Tibial artery (tissue), 4 donors: ENCODE results near the gene SYNE2.
"Not testable (repeated sequence)": the region's sequence is repeated elsewhere in the genome, so short reads cannot be mapped to it uniquely, and the experiment has no call there.

ENCODE experiments used
- DNase-seq, 2 donors: peaks; one replicate each; pipeline ENCODE4 v3.0.0-alpha.2; 2019
- H3K27ac ChIP-seq, 2 donors: fragments of 200-600 bp; sonication (generic) in 1 of 2; 1 replicate in 1 of 2; 2 replicates in 1 of 2; pipeline ENCODE4 v1.5.1; 2018 to 2019; ENCODE audit warnings: mild to moderate bottlenecking in 1 of 2
- H3K27me3 ChIP-seq, 2 donors: fragments of 200-600 bp; sonication (generic) in 1 of 2; one replicate each; pipeline versions ENCODE4 v1.5.1 to v1.6.0; 2016 to 2019
- H3K36me3 ChIP-seq, 3 donors: fragments of 200-600 bp; sonication (generic) in 2 of 3; one replicate each; pipeline ENCODE4 v1.5.1; 2016 to 2019; ENCODE audit warnings: mild to moderate bottlenecking in 2 of 3
- H3K4me1 ChIP-seq, 4 donors: fragments of 200-600 bp; sonication (generic) in 2 of 4; 1 replicate in 3 of 4; 2 replicates in 1 of 4; pipeline ENCODE4 v1.5.1; 2016 to 2019
- H3K4me3 ChIP-seq, 2 donors: fragments of 200-600 bp; sonication (generic) in 1 of 2; 1 replicate in 1 of 2; 2 replicates in 1 of 2; pipeline ENCODE4 v1.5.1; 2018 to 2019; ENCODE audit warnings: mild to moderate bottlenecking in 2 of 2
- H3K9me3 ChIP-seq, 3 donors: fragments of 200-600 bp; sonication (generic) in 1 of 3; one replicate each; pipeline ENCODE4 v1.5.1; 2016 to 2019
- CTCF ChIP-seq, 2 experiments: fragments of 200-600 bp in 1 of 2; fragments of 450-650 bp in 1 of 2; IDR thresholded peaks; one replicate each; pipeline ENCODE4 v1.5.1; 2017 to 2019; ENCODE audit warnings: antibody characterized with exemption in 2 of 2, mild to moderate bottlenecking in 1 of 2, moderate library complexity in 1 of 2
- intact Hi-C: fragments of 100-400 bp; cut with DNase I; formaldehyde crosslinking; loops from one replicate; pipeline ENCODE4 v1.15.0; 2023; ENCODE audit warnings: low total_unique reads

Gene SYNE2

GRCh38 chr14:63855281-63855680 lies 2.5 kb downstream of the SYNE2 start:
- Histone ChIP-seq H3K4me3 (no peak overlapping the region), H3K36me3 (peaks cover 0 to 8% (median 0%) of the 10 kb centered on the region in 3 donors), H3K4me1 (peaks cover 0 to 28% (median 6%) of the 10 kb centered on the region in 4 donors), H3K27ac (no peak overlapping the region), H3K27me3 (no peaks in the 10 kb centered on the region), H3K9me3 (no peaks in the 10 kb centered on the region)
- TF ChIP-seq CTCF (IDR thresholded peaks at IDR 0.05), result no peak
- intact Hi-C loops, result loop anchor here (10.0 kb wide), 1 partner anchor 50 kb away; no protein-coding TSS in a partner anchor
- DNase-seq, result no peak

GRCh38 chr14:63857466-63858030 lies 4.7 kb downstream of the SYNE2 start:
- intact Hi-C loops, result loop anchor here (10.0 kb wide), 1 partner anchor 47 kb away; no protein-coding TSS in a partner anchor
- no peak for DNase-seq
- no peak overlapping the region for H3K4me3 ChIP-seq
- H3K9me3 ChIP-seq, result no peaks in the 10 kb centered on the region
- H3K4me1 ChIP-seq, result peaks cover 0 to 28% (median 7%) of the 10 kb centered on the region in 4 donors
- H3K27me3 ChIP-seq, result no peaks in the 10 kb centered on the region
- H3K36me3 ChIP-seq, result peaks cover 0 to 8% (median 0%) of the 10 kb centered on the region in 3 donors
- TF ChIP-seq CTCF (IDR thresholded peaks at IDR 0.05), result no peak
- H3K27ac ChIP-seq, result no peak overlapping the region

GRCh38 chr14:63860146-63860545 lies 7.3 kb downstream of the SYNE2 start:
- Histone ChIP-seq H3K9me3 (no peaks in the 10 kb centered on the region), H3K27me3 (no peaks in the 10 kb centered on the region), H3K4me3 (no peak overlapping the region), H3K4me1 (peaks cover 0 to 26% (median 6%) of the 10 kb centered on the region in 4 donors), H3K27ac (no peak overlapping the region), H3K36me3 (no peaks in the 10 kb centered on the region)
- DNase-seq, result no peak
- TF ChIP-seq CTCF (IDR thresholded peaks at IDR 0.05), result no peak
- intact Hi-C loops, result no loop called here

GRCh38 chr14:63862163-63862562 lies 9.4 kb downstream of the SYNE2 start:
- no peak for DNase-seq
- no peak overlapping the region for H3K4me3 ChIP-seq
- no peak overlapping the region for H3K27ac ChIP-seq
- no peak for TF ChIP-seq CTCF (IDR thresholded peaks at IDR 0.05)
- H3K27me3 ChIP-seq, result no peaks in the 10 kb centered on the region
- intact Hi-C loops, result no loop called here
- no peaks in the 10 kb centered on the region for H3K36me3 ChIP-seq
- no peaks in the 10 kb centered on the region for H3K9me3 ChIP-seq
- peaks cover 0 to 23% (median 6%) of the 10 kb centered on the region in 4 donors for H3K4me1 ChIP-seq

- H3K27me3 ChIP-seq, result no peaks in the 10 kb centered on the region
- no peak overlapping the region for H3K4me3 ChIP-seq
- intact Hi-C loops, result no loop called here
- no peak overlapping the region for H3K27ac ChIP-seq
- H3K4me1 ChIP-seq, result peaks cover 0 to 19% (median 8%) of the 10 kb centered on the region in 4 donors
- H3K9me3 ChIP-seq, result no peaks in the 10 kb centered on the region
- DNase-seq, result no peak
- no peaks in the 10 kb centered on the region for H3K36me3 ChIP-seq
- TF ChIP-seq CTCF (IDR thresholded peaks at IDR 0.05), result no peak
These were observed 10.2 kb downstream of the SYNE2 start for GRCh38 chr14:63863004-63863403.

- Histone ChIP-seq H3K27ac (peak overlapping the region; percentile 24 to 44), H3K4me3 (peak overlapping the region; percentile 14 to 18), H3K4me1 (peaks cover 0 to 25% (median 10%) of the 10 kb centered on the region in 4 donors)
- DNase-seq, H3K9me3 ChIP-seq, H3K27me3 ChIP-seq, H3K36me3 ChIP-seq, intact Hi-C loops: not testable (repeated sequence)
These were observed 12.0 kb downstream of the SYNE2 start for GRCh38 chr14:63864775-63865174.
